Measurements from ENCODE around the gene TRIO.

TRIO gene

GRCh38 chr5:14438195-14438606 is 295.1 kb downstream of the TRIO start:
- H3K4me3 ChIP-seq (ENCODE audit: control insufficient read depth, low read depth, low read length): no peak overlapping the region
- no peak for DNase-seq (ENCODE audit: low read depth)
- TF ChIP-seq, protein P1, sequence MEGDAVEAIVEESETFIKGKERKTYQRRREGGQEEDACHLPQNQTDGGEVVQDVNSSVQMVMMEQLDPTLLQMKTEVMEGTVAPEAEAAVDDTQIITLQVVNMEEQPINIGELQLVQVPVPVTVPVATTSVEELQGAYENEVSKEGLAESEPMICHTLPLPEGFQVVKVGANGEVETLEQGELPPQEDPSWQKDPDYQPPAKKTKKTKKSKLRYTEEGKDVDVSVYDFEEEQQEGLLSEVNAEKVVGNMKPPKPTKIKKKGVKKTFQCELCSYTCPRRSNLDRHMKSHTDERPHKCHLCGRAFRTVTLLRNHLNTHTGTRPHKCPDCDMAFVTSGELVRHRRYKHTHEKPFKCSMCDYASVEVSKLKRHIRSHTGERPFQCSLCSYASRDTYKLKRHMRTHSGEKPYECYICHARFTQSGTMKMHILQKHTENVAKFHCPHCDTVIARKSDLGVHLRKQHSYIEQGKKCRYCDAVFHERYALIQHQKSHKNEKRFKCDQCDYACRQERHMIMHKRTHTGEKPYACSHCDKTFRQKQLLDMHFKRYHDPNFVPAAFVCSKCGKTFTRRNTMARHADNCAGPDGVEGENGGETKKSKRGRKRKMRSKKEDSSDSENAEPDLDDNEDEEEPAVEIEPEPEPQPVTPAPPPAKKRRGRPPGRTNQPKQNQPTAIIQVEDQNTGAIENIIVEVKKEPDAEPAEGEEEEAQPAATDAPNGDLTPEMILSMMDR (conservative IDR thresholded peaks at IDR 0.05; ENCODE audit: control insufficient read depth, insufficient read depth, low read depth, low read length): no peak

- H3K4me3 ChIP-seq (ENCODE audit: control insufficient read depth, low read depth, low read length): peak overlapping the region; percentile 97
- TF ChIP-seq, protein P1 (conservative IDR thresholded peaks at IDR 0.05; ENCODE audit: control insufficient read depth, insufficient read depth, low read depth, low read length): no peak
- DNase-seq (ENCODE audit: low read depth): peak; percentile 69
These were observed 296.1 kb downstream of the TRIO start for GRCh38 chr5:14439087-14439871.

- no peak for DNase-seq (ENCODE audit: low read depth)
- TF ChIP-seq, protein P1 (conservative IDR thresholded peaks at IDR 0.05; ENCODE audit: control insufficient read depth, insufficient read depth, low read depth, low read length): no peak
- H3K4me3 ChIP-seq (ENCODE audit: control insufficient read depth, low read depth, low read length): peak overlapping the region; percentile 97
These were observed 297.1 kb downstream of the TRIO start for GRCh38 chr5:14440223-14440581.

- peak; percentile 98 for DNase-seq (ENCODE audit: low read depth)
- H3K4me3 ChIP-seq (ENCODE audit: control insufficient read depth, low read depth, low read length): peak overlapping the region; percentile 97
- TF ChIP-seq, protein P1 (conservative IDR thresholded peaks at IDR 0.05; ENCODE audit: control insufficient read depth, insufficient read depth, low read depth, low read length): no peak
These were observed 297.7 kb downstream of the TRIO start for GRCh38 chr5:14440582-14441431.

GRCh38 chr5:14441641-14442040 is 298.5 kb downstream of the TRIO start:
- DNase-seq (ENCODE audit: low read depth): no peak
- H3K4me3 ChIP-seq (ENCODE audit: control insufficient read depth, low read depth, low read length): peak overlapping the region; percentile 97
- TF ChIP-seq, protein P1 (conservative IDR thresholded peaks at IDR 0.05; ENCODE audit: control insufficient read depth, insufficient read depth, low read depth, low read length): no peak

- H3K4me3 ChIP-seq (ENCODE audit: control insufficient read depth, low read depth, low read length): peak overlapping the region; percentile 97
- DNase-seq (ENCODE audit: low read depth): no peak
- TF ChIP-seq, protein P1 (conservative IDR thresholded peaks at IDR 0.05; ENCODE audit: control insufficient read depth, insufficient read depth, low read depth, low read length): no peak
These were observed 299.4 kb downstream of the TRIO start for GRCh38 chr5:14442536-14442935.

All from fibroblast of mammary gland (primary cell).